GM18858 (cell line): ENCODE measurements around the gene UGT2B17.
"Not testable (repeated sequence)": the region's sequence is repeated elsewhere in the genome, so short reads cannot be mapped to it uniquely, and the experiment has no call there.

Source experiments
- ATAC-seq: cut with Tn5 transposase; IDR thresholded peaks from one replicate; pipeline ENCODE4 v1.9.1; 2021; ENCODE audit not compliant: unreplicated experiment

The UGT2B17 gene

DNA sequence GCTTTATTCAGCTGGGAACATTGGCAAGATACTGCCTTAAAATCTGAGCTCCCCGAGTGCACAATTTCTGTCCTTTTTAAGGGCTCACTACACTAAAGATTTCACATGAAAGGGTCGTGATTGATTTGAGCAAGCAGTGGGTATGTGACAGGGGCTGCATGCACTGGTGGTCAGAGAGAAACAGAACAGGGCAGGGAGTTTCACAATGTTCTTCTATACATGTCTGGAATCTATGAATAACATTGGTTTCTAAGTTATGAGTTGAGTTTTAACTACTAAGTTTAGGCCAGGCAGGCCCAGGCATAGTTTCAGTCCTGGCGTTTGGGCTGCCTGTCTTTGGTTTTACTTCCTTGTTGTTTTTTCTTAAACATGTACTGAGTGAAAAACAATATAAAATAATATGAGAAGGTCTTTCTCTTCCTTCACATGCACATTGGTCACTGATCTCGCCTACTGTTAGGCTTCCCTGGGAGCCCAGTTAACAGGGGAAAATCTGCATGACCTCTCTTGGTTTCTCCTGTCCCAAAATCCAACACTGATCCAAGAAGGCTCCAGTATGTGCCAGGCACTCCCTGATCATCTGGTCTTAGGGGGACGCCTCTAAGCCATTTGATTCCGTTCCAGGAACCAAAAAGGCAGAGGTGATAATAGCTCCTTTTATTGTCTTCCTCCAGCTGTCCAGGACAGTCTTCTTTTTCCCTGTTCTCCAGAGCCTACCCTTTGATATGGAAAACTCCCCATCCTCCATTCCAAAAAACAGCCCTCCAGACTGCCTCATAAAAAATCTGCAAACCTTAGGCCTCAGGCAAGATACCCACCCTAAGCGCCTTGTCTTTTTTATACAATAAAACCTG lies at the start of gene UGT2B17:
Gene UGT2B17, minus strand, starts transcription at position 51 of the 854 bp plus-strand sequence. CDS start 7,838 bp downstream, outside the sequence.
- ATAC-seq = peak; percentile 79

DNA sequence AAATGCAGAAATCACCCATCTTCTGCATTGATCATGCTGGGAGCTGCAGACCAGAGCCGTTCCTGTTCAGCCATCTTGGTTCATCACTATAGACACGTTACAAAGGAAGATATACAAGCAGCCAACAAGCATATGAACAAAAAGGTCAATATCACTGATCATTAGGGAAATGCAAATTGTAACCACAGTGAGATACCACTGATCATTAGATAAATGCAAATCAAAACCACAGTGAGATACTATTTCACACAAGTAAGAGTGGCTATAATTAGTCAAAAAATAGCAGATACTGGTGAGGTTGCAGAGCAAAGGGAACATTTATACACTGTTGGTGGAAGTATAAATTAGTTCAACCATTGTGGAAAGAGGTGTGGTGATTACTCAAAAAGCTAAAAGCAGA lies 46.6 kb upstream of the UGT2B17 start:
- not testable (repeated sequence) for ATAC-seq

GRCh38 chr4:68617003-68617698 lies 41.0 kb upstream of the UGT2B17 start:
- ATAC-seq = peak; percentile 69

DNA sequence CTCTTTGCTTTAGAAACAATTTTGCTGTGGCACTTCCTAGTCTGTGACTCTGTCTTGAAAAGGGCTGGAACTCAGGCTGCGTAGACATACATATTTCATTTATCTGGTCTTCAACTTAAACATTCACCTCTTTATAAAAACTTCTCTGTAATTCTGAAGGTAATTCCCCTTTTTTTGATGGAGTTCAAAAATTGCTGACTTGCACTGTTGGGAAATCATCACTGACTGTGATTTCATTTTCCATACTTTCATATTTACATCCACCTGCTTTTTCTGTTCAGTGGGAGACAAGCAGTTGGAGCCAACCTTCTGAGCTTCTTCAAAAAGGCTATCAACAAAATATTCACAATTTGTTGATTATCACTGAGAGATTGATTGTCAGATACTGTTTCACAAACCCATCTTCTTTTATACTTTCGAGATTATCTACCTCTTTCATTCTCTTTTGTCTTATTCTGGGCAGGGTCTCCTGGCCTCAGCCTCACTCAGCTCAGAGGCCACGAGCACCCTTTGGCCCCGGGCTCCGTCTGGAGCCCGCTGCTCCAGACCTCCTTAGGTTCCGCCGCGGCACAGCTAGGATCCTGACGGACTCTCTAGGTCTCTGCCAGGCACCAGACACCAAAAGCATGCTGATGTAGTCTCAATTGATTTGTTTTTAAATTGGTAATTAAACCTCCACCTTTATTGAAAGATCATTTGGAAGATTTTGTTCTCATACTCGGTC lies 39.7 kb upstream of the UGT2B17 start:
- no peak for ATAC-seq

DNA sequence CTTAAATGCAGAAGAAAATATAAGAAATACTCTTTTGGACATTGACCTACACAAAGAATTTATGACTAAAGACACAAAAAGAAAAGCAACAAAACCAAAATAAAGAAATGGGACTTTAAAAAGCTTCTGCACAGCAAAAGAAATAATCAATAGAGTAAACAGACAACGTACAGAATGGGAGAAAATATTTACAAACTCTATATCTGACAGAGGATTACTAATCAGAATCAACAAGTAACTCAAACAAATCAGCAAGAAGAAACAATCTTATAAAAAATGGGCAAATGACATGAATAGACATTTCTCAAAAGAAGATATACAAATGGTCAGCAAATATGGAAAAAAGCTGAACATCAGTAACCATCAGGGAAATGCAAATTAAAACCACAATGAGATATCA lies 37.6 kb upstream of the UGT2B17 start:
- no peak for ATAC-seq

GRCh38 chr4:68606240-68606639 lies 30.1 kb upstream of the UGT2B17 start:
- no peak for ATAC-seq

GRCh38 chr4:68599150-68599549 lies 23.0 kb upstream of the UGT2B17 start:
- ATAC-seq = no peak

DNA sequence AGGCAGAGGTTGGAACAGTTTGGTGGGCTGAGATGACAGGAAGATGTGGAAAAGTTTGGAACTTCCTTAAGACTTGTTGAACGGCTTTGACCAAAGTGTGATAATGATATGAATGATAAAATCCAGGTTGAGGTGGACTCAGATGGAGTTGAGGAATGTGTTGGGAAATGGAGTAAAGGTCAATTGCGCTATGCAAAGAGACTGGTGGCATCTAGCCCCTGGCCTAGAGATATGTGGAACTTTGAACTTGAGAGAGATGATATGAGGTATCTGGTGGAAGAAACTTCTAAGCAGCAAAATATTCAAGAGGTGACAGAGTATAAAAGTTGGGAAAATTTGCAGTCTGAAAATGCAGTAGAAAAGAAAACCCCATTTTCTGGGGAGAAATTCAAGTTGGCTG lies 21.4 kb upstream of the UGT2B17 start:
- ATAC-seq = no peak

GRCh38 chr4:68594678-68595077 lies 18.6 kb upstream of the UGT2B17 start:
- no peak for ATAC-seq

DNA sequence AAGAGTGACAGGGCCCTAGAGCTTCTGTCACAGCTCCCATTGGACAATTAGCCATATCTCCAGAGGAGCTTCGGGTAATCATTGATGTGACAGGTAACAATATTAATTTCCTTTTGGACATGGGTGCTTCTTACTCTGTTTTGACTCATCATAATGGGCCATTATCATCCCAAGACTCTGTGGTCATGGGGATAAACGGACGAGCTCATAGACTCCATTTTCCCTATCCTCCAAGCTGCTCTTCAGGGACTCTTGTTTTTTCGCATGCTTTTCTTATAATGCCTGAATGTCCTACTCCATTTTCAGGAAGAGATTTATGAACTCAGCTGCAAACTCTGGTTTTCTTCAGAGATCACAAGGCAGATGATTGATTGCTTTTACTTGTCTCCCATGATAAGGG lies 17.0 kb upstream of the UGT2B17 start:
- no peak for ATAC-seq

GRCh38 chr4:68592673-68593072 lies 16.6 kb upstream of the UGT2B17 start:
- ATAC-seq = no peak

DNA sequence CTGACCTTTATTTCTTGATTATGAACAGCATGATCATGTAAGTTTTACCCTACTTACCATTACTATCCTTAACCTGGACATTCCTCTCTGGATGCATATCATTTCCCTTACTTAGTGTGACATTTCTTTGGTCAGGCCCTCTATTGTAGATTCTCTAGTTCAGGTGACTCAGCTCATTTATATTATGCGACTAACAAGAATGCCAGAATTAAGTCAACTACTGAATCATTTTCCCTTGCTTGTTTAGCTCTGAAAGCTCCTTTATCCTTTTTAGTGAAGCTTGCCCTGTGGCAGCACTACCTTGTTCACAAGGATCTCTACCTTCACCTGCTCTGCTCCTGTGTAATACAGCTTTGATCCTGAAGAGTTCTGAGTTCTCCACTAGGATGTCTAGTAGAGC lies 15.1 kb upstream of the UGT2B17 start:
- no peak for ATAC-seq

- ATAC-seq = no peak
These were observed 13.7 kb upstream of the UGT2B17 start for GRCh38 chr4:68589790-68590189.

- ATAC-seq = no peak
These were observed 6.2 kb upstream of the UGT2B17 start for GRCh38 chr4:68582339-68582717.

- no peak for ATAC-seq
These were observed 5.5 kb upstream of the UGT2B17 start for GRCh38 chr4:68581383-68582338.

GRCh38 chr4:68577590-68577989 lies 1.5 kb upstream of the UGT2B17 start:
- ATAC-seq = no peak

GRCh38 chr4:68575636-68576035 lies 486 bp downstream of the UGT2B17 start:
- not testable (repeated sequence) for ATAC-seq

DNA sequence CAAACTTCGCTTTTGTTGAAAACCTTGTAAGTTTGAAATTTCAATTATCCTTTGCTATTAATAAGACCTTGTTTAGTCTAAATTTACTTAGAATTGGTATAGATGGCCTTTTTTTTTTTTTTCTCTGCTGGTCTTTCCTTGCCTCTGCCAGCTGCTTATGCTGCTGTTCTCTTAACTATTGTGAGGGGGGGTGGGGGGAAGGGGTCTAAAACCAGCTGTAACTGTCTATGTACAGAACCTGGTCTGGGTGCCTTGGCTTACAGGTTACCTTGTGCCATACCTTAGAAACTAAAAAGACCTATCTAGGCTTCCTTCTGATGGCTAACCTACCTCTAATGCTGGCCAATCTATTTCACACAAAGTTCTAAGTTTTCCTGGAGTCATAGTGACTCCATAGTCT lies 1.0 kb downstream of the UGT2B17 start:
- ATAC-seq = no peak

GRCh38 chr4:68572653-68573170 lies 3.4 kb downstream of the UGT2B17 start:
- no peak for ATAC-seq

GRCh38 chr4:68570122-68570507 lies 6.0 kb downstream of the UGT2B17 start:
- peak; percentile 26 for ATAC-seq
